NCI-H69 (cell line): ENCODE results near the gene ANKRD63.

Source experiments
- DNase-seq: peaks from one replicate; lab custom pipeline; 2025; lab: John Stamatoyannopoulos, UW

Gene ANKRD63, protein sequence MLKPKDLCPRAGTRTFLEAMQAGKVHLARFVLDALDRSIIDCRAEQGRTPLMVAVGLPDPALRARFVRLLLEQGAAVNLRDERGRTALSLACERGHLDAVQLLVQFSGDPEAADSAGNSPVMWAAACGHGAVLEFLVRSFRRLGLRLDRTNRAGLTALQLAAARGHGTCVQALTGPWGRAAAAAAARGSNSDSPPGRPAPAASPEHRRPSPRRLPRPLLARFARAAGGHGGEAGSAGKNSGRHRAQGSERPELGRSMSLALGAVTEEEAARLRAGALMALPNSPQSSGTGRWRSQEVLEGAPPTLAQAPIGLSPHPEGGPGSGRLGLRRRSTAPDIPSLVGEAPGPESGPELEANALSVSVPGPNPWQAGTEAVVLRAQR

DNA sequence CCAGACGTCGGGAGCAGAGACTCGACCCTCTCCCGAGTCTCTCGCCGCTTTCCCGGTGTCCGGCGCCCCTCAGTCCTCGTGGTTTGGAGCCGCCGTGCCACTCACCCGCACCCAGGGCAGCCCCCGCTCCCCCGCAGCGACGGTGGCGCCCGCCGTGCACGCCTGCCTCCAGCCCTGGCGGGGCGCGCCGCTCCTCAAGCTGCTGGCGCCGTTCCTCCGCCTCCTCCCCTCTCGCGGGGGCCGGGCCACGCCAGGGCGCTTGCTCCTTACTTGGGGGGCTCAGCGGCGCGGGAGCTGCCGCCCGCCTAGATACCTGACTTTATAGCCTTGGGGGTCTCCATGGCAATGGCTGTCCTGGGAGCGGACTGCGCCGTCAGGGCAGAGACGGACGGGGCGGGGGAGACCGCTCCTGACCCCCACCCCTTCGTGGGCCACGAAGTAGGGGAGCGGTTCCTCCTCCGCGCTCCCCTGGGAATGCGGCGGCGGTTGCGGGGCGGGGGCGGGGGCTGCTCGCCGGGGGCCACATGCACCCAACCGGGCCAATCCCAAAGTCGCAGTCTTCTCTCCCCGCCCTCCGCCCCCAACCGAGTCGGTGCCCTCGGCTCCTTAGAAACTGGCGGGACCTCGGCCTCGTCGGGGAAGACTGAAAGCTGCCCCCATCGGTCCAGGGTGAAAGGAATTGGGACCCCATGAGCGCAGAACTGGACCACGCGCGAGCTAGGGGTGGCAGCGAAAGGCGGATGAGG, at the start of gene ANKRD63:
Gene ANKRD63 (minus strand): TSS at position 196 of the 746 bp plus-strand sequence. CDS start 478 bp downstream, outside the sequence.
- peak; percentile 75 for DNase-seq

DNA sequence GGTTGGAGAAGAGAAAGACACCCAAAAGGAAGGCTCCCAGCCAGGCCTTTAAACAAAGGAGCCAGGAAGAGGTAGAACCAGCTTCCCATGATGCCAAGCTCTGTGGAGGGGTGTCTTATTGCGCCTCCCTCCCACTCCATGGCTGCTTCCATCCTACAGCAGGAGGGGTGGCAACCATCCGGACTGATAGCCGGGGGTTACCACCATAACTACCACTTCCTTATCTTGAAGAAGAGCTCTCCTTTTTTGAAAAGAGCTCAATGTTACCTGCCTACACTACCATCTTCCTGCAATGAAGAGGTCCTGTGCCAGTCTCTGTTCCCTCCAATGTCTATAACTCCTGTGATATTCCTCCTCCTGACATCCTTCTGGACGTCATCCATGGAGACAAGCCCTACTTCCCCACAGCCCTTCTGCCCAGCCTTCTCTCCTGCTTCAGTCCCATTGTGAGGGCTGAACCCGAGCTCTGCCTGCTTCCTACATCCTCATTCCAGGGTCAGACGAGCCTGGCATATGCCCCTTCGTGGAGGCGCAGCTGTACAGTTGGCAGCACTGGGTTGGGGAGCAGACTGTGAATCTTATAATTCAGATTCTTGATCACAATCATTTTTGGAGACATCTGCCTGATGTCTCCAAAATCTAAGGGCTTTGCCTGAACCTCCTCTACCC, 49.4 kb upstream of the ANKRD63 start:
- no peak for DNase-seq

DNA sequence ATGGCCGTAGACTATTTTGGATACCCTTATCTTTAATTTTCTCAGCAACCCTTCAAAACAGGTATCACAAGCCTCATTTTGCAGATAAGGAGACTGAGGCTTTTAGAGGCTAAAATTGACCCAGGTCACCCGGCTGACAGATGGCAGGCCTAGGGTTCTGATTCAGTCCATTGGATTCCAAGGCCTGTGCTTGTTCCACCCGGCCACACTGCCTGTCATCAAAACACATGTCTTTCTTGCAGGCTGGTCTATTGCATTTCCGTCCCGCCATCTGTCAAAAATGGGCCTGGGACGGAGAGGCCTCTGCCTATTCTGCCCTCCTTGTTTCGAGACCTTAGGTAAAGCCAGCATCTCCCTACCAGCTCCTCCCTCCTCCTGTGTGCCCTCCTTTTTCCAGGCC, 48.8 kb upstream of the ANKRD63 start:
- no peak for DNase-seq

DNA sequence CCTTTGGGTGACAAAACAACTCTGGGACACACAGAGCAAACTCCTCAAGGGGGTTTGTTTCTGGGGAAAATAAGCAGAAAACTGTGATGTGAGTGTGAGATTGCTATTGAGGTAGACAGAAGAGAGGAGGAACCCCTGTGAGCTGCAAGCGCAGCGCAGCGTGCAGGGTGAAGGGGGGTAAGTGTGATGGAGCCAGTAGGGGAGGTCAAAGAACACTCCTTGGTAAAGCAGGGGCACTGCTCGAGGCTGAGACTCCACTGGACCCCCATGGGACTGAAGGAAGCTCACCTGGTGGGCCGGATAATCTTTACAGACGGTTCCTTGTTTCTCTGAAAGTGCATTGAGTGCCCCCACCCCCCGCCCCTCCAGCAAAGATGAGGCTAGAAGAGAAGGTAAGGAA, 48.2 kb upstream of the ANKRD63 start:
- DNase-seq, result no peak

DNA sequence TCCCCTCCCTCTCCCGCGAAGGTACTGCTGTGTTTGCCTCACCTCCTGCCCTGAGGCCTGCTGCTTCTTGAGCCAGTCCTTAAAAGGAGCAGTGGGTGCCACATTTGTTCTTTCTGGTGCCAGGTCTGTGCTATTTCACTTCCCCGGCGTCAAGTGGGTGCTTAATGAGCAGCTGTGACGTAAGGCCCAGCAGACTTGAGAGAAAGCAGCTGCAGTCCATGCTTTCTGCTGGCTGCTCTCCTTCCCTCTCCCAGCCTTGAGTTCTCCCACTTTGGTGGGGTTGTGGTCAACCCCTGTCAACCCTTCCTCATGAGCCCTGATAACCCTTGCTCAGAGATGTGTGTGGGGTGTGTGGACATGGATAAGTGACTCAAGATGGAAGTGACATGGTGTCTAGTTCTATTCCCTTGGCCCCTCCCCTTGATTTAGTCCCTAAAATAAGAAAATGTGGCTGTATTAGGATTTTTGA, 47.5 kb upstream of the ANKRD63 start:
- DNase-seq, result peak; percentile 61

DNA sequence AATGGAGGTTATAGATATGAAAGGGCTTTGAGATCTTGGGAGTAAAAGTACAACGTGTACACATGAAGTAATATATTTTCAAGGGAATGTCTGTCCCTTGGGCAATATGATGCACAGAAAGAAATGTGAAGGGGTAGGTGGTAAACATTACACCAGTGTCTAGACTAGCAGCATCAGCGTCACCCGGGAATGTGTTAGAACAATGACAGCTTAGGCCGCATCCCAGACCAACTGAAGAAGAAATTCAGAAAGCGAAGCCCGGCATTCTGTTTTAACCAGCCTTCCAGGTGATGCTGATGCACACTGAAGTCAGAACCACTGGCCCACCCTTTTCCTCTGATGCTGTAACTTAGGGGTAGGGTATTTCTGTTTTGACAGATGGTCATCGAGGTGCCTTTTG, 46.9 kb upstream of the ANKRD63 start:
- DNase-seq, result no peak

DNA sequence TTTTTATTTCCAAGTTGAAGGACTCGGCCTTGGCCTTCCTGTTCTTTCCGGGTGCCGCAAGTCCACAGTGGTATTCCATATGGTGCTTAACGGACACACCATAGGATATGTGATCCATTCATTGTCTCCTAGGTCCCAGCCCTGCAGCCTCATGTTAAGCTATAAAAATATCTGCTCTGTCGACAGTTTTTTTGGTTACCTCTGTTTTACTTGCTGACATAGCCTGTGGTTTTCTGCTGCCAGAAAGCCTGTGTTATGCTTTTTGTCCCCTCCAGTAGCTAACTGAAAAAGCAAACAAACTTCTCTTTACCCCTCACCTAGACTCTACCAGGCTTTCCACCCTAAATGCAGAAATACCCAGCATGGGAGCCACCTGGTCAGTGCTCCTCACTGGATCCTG, 45.9 kb upstream of the ANKRD63 start:
- DNase-seq, result no peak

DNA sequence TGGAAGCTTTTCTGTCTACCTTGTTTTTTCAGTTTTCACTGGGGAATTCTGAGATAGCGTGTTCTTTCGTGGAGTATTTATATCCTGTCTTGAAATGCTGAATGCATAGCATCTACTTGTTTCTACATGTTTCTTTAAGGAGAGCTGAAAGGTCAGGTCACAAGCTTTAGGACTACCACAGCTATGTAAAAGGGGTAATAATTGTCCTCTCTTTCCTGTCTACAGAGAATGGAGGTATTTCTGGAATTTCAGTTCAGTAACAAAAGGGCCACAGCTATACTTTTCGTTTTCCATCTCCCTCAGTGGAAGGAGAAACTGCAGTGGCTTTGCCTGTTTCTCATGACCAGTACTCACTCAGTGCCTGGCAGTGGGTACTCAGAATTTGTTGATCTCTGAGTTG, 45.3 kb upstream of the ANKRD63 start:
- no peak for DNase-seq

DNA sequence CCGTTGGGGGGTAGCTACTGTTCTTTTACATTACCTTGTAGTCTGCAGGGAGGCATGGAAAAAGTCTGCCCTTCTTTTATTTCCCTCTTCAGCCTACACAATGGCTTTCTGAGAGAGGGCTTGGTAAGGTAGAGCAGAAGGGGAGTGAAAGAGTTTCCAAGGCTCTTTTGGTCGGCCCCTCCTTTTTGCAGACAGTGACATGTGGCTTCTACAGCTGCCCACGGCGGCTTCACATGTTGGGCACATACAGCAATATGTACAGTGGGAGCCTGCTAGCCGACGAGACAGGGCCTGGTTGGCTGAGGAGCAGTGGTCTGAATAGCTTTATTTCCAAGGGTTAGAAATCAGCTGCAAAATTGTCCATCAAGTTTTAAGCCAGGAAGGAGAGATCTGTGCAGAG, 44.6 kb upstream of the ANKRD63 start:
- no peak for DNase-seq

DNA sequence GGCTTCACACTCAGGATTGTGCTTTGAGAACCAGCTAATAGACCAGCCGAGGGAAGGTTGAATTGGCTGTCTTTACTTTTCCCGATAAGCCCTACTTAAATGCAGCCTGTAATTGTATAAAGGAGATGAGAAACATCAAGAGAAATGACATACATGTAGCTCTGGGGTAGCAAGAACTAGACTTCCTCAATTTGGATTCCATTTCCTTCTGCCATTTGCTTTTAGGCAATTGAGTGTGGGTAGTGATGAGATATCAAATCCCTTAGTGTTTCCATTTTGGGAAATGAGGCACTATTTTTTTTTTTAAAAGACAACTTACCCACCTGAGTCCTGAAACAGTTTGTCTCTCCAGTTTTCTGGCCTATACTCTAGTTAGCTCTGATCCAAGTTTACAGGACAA, 42.8 kb upstream of the ANKRD63 start:
- no peak for DNase-seq

DNA sequence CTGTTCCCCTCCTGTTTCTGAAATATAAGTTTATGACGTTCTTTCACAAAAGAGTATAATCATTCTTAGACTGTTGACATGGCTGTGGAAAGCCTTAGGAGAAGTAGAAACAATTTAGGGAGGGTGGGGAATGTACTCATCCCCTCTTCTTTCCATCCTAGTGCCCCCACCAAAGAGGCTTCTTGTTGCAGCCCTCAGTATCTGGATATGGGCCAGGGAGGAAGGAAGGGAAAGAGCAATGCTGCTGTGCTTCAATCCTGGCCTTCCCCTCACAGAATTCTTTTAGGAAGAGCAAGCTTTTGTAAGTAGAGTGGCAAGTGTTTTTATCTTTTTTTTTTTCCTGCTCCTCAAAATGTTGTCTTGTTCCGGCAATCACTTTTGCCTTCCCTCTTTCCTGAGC, 42.3 kb upstream of the ANKRD63 start:
- DNase-seq, result peak; percentile 24

DNA sequence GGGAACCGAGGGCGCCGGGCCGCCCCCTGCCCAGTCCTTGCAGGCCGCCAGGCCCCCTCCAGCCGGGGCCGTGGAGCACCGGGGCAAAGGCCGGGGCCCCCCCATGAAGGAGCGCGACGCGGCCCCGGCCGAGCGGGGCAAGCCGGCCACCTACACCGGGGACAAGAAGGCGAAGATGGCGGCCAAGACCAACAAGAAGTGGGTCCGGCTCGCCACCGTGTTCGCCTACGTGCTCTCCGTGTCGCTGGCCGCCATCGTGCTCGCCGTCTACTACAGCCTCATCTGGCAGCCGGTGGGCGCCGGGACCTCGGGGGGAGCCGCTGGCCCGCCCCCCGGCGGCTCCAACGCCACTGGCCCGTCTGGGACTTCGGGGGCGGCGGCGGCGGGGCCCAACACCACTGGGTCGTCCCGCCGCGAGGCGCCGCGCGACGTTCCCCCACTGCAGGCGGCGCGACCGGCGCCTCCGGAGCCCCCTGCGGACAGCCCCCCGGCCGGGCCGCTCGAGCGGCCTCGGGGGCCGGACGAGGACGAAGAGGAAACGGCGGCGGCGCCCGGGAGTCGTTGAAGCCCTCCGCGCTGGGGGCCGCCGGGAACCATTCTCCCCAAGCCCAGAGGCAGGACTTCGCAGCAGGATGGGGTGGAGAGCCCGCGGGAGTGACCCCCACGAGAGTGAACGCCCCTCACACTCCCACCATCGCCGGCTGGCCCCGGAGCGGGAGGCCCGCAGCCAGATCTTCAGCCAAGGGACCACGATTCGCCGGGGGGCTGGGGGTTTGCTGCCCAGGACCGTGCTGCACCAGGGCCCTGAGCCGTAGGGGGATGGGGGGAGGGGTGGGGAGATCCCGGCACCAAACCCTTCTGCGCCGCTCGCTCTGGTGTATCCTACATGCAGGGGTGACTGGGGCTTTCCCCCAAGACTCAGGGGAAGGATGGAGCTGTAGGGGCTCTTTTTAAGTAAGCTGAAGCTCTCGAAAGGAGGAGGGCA, 41.4 kb upstream of the ANKRD63 start:
- peak; percentile 57 for DNase-seq

DNA sequence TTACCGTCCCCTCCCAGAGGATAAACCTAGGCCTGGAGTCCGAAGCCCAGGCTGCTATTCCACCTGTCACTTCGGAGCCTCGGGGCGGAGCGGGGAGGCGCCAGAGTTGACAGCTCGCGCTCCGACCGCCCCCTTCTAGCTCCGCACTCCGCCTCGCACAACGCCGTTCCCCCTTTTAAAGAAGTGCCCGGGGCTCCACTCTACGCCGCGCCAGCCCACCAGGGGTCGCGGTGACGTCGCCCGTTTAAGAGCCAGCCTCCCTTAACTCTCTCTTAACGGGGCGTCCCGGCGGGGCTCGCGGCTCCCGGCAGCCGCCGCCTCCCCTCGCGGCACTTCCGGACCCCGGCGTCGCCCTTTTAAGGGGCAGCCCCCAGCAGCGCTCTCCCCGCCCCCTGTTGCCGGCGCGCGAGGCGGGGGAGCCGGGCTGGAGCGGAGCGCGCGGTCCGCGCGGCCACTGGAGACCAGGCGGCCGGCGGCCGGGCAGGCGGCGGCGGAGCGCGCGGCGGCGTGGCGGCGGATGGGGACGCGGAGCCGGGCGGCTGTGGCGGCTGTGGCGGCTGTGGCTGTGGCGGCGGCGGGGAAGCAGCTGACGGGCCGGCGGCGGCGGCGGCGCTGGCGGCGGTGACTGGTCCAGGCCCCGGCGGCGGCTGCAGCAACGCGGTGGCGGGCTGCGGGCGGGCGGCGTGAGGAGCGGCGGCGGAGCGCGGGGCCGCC, 40.5 kb upstream of the ANKRD63 start, which contains the start of gene INAFM2:
Gene INAFM2 (plus strand): TSS at position 454 of the 714 bp plus-strand sequence. CDS start 364 bp downstream, outside the sequence.
- DNase-seq, result peak; percentile 98

DNA sequence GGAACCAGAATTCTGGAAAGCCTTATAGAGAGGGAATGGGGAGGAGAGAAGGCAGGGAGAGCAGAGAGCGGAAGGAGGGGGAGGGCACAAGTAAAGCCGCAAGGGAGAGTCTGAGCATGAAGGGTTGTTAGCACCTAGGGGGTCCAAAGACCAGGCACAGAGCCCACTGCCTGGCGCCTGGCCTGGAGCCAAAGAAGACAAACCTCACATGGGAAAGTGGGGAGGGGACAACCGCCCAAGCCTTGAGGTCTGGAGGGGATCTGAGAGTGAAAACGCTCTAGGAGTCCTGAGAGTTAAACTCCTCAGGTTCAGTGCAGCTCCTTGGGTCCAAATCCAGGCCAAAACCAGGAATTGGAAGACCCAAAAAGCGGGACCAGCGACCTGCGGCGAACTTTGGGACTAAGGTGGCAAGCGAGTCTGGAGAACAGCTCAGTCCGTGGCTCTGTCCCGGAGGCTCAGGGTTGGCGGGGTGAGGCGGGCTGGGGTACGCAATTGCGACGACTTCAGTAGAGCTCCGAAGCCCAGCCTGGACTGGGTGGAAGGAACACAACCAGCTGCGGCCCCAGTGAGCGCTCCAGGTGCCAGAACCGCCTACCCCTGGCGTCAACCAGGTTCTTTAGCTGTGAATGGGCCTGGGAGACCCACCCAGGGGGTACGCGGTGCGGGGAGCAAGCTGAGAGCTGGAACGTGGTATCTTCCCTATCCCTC, 39.8 kb upstream of the ANKRD63 start:
- peak; percentile 92 for DNase-seq

DNA sequence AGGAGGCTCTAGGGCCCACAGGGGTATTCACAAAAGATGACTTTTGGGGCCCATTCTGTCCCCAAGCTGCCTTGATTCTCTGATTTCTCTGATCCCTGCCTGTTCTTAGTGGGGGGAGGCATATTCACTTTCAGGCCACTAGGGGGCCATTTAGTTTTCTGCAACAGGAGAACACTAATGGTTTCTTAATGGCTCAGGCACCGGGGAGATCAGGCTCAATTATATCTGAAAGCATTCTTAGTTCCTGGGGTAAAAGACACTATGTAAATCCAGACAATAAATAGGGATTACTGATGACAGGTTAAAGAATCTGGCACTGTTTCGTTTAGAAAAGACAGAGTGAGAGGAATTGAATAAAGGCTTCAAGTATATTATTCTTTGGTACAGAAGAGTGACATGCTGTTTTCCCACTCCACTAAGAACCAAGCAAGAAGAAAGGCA, 38.1 kb upstream of the ANKRD63 start:
- peak; percentile 93 for DNase-seq

DNA sequence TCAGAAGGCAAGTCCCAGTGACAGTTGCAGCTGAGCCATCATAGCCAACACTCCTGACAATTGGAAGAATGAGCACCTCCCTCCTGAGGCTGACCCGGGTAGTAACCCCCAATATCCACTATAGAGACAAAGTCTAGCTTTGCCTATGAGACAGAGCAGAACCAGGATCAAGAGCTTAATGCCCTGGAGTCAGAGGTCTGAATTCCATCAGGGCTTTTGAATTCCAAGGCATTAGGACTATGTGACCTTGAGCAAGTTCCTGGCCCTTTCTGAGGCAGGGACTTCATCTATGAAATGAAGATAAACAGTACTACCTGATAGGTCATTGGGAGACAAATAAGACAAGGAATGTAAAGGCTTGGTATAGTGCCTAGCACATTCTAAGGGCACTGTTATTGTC, 37.5 kb upstream of the ANKRD63 start:
- DNase-seq, result no peak

DNA sequence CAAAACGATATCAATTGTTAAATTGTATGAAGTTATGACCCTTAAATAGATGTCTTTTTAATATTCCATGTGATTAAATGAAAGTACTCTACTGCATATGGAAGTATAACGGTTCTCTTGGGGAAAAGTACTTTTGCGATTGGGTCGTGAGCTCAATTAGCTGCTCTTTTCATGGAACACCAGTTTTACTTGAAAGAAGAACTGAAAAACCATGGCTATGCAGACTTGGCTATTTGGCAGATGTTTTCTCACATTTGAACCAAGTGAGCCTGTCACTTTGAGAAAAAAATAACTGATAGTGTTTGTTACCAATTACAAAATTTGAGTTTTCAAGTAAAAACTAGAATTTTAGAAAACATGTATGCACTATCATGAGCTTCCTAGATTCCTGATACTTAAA, 34.7 kb upstream of the ANKRD63 start:
- no peak for DNase-seq

DNA sequence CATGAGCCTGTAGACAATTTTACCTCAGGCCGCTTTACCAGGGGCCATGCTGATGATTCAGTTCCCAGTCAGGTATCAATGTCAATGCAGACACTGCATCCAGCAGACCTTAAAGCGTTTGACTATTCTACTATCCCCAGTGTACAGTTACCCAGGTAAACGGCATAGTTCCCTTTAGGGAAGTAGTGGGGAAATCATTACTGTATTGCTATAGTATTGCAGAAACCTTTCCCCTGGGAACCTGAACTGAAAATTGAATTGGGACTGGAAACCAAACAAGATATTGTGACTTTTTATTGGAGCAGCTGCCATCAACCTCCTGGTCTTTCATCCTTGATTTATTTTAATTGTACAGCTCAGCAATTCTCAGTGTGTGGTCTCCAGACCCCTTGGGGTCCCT, 34.1 kb upstream of the ANKRD63 start:
- peak; percentile 80 for DNase-seq

DNA sequence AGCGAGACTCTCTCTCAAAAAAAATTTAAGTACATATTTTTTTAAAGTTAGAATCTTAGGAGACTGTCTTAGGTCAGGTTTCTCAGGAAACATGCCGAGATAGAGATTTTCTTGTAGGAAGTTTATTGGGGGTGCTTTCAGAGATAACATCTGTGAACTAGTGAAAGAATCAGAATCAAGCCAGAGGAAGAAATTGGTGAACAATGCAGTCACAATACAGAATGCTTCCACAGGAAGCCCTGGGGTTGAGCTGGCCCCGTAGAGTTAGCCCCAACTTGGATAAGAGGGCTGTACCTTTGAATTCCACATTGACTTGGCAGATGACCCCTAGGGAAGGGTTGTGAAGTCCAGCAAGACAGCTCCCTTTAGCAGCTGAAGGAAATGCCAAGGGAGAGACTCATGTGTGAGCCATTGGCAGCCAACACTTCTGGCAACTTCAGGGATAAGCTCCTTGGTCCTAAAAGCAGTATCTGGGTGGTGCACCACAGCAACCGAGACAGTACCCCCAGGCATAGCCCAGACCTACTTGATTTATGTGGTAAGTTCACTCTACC, 31.9 kb upstream of the ANKRD63 start:
- no peak for DNase-seq
